Astrocyte (in vitro differentiated cells and primary cell): ENCODE results near the gene AIPL1. TPM values are rescaled to one million over a fixed set of nuclear protein-coding genes. Genes with fewer than 3 reads are reported as not detected.
A peak's percentile ranks its signal among the peaks of the same experiment; 100 is the strongest.

ENCODE experiments used
- DNase-seq: peaks from one replicate; pipeline ENCODE4 v3.0.0-alpha.2; 2010; ENCODE audit warnings: low read depth
- FAIRE-seq: peaks from 2 replicates; lab custom pipeline; 2011; peaks lifted over from hg19 to GRCh38; lab: Jason Lieb, UNC
- H2AFZ ChIP-seq: 2 replicates; pipeline ENCODE4 v1.6.0; 2012; ENCODE audit warnings: low read depth, low read length, inconsistent platforms
- H3K27ac ChIP-seq: 2 replicates; pipeline ENCODE4 v1.5.1; 2011; ENCODE audit warnings: low read depth, low read length, inconsistent platforms
- H3K27me3 ChIP-seq: 2 replicates; pipeline ENCODE4 v1.6.0; 2011; ENCODE audit warnings: low read length, inconsistent platforms; ENCODE audit not compliant: insufficient read depth
- H3K36me3 ChIP-seq: 2 replicates; pipeline ENCODE4 v1.5.1; 2011; ENCODE audit warnings: low read length, inconsistent platforms; ENCODE audit not compliant: insufficient read depth
- H3K4me1 ChIP-seq: 2 replicates; pipeline ENCODE4 v1.5.1; 2011; ENCODE audit warnings: low read length, inconsistent platforms; ENCODE audit not compliant: insufficient read depth
- H3K4me2 ChIP-seq: 2 replicates; pipeline ENCODE4 v1.6.0; 2012; ENCODE audit warnings: low read length, inconsistent platforms
- H3K4me3 ChIP-seq: 2 replicates; pipeline ENCODE4 v1.5.1; 2011; ENCODE audit warnings: low read depth, mild to moderate bottlenecking, low read length, inconsistent platforms; ENCODE audit not compliant: insufficient read depth
- H3K79me2 ChIP-seq: 2 replicates; pipeline ENCODE4 v1.6.0; 2012; ENCODE audit warnings: mild to moderate bottlenecking, low read length, inconsistent platforms; ENCODE audit not compliant: insufficient read depth
- H3K9ac ChIP-seq: 2 replicates; pipeline ENCODE4 v1.6.0; 2012; ENCODE audit warnings: mild to moderate bottlenecking, low read length, inconsistent platforms
- H3K9me3 ChIP-seq: 2 replicates; pipeline ENCODE4 v1.5.1; 2012; ENCODE audit warnings: low read depth, mild to moderate bottlenecking, low read length, inconsistent platforms; ENCODE audit not compliant: insufficient read depth
- H4K20me1 ChIP-seq: 2 replicates; pipeline ENCODE4 v1.6.0; 2012; ENCODE audit warnings: low read length, inconsistent platforms; ENCODE audit not compliant: insufficient read depth
- H3K27ac Mint-ChIP-seq: one replicate; pipeline ENCODE4 v1.8.0; 2021; ENCODE audit warnings: mild to moderate bottlenecking, mixed read lengths; ENCODE audit not compliant: unreplicated experiment
- H3K27me3 Mint-ChIP-seq: one replicate; pipeline ENCODE4 v1.8.0; 2021; ENCODE audit warnings: low read depth, mixed read lengths; ENCODE audit not compliant: unreplicated experiment
- H3K36me3 Mint-ChIP-seq: one replicate; pipeline ENCODE4 v1.8.0; 2021; ENCODE audit warnings: low read depth, mixed read lengths; ENCODE audit not compliant: unreplicated experiment
- H3K4me1 Mint-ChIP-seq: one replicate; pipeline ENCODE4 v1.8.0; 2021; ENCODE audit warnings: low read depth, mixed read lengths; ENCODE audit not compliant: unreplicated experiment
- H3K4me3 Mint-ChIP-seq: one replicate; pipeline ENCODE4 v1.8.0; 2021; ENCODE audit warnings: mild to moderate bottlenecking, moderate library complexity, mixed read lengths; ENCODE audit not compliant: unreplicated experiment
- H3K9me3 Mint-ChIP-seq: one replicate; pipeline ENCODE4 v1.8.0; 2021; ENCODE audit warnings: mild to moderate bottlenecking, mixed read lengths; ENCODE audit not compliant: unreplicated experiment
- CTCF ChIP-seq: IDR thresholded peaks from 2 replicates; pipeline ENCODE4 v1.5.1; 2011; ENCODE audit warnings: low read depth, mild to moderate bottlenecking, inconsistent platforms, low read length, moderate library complexity; ENCODE audit not compliant: insufficient read depth
- EZH2 ChIP-seq: IDR thresholded peaks from 2 replicates; pipeline ENCODE4 v1.6.1; 2012; ENCODE audit warnings: mild to moderate bottlenecking, low read length, inconsistent platforms; ENCODE audit not compliant: insufficient read depth
- total RNA-seq: library from RNA; stranded (reverse); gene quantifications from 2 replicates; pipeline ENCODE4 v1.2.1, GENCODE V29; 2021

The AIPL1 gene
- total RNA-seq, 1 donor from 2014 or later = not detected

DNA sequence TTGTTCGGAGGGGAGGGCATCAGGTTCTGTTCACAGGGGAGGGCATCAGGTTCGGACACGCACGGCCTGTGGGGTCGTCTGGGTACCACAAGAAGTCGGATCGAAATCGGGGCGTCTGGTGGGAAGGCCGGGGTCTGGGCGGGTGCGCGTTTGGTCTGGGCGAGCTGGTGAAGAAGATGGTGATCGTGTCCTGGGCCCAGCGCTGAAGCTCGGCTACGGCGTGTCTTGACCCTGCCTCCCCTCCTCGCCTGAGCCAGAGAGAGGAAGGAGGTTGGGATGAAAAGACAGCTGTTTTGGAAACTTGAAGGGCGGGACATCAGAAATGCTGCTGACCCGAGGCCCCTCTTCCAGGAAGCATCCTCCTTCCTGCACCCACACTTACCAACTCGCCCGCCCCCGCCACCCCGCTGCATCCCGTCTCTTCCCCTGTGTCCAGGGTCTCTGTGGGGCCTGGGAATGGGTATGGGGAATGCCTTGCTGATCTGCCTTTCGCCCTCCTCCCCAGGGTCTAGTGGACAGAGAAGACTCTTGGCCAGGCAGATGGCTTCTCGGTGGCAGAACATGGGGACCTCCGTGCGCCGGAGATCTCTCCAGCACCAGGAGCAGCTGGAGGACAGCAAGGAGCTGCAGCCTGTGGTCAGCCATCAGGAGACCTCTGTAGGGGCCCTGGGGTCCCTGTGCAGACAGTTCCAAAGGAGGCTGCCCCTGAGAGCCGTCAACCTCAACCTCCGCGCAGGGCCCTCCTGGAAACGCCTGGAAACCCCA is 9.8 kb upstream of the AIPL1 start:
- Histone ChIP-seq H3K9ac (peak overlapping the region; percentile 69), H4K20me1 (no peaks in the 10 kb centered on the region), H3K27ac (peak overlapping the region; percentile 5), H3K79me2 (peaks cover 10% of the 10 kb centered on the region), H3K36me3 (peaks cover 5% of the 10 kb centered on the region), H3K27me3 (no peaks in the 10 kb centered on the region), H3K4me1 (peaks cover 14% of the 10 kb centered on the region), H3K9me3 (no peaks in the 10 kb centered on the region), H3K4me3 (peak overlapping the region; percentile 76), H3K4me2 (peak overlapping the region; percentile 100), H2AFZ (peak overlapping the region; percentile 90)
- FAIRE-seq (no peak), DNase-seq (no peak)
- H3K9me3 Mint-ChIP-seq = peaks cover 2% of the 10 kb centered on the region
- H3K36me3 Mint-ChIP-seq = no peaks in the 10 kb centered on the region
- TF ChIP-seq EZH2 (no peak), CTCF (no peak)
- H3K4me3 Mint-ChIP-seq = peak overlapping the region; percentile 93
- peaks cover 31% of the 10 kb centered on the region for H3K27me3 Mint-ChIP-seq
- peak overlapping the region; percentile 66 for H3K27ac Mint-ChIP-seq
- peaks cover 7% of the 10 kb centered on the region for H3K4me1 Mint-ChIP-seq

- no peaks in the 10 kb centered on the region for H4K20me1 ChIP-seq
- peaks cover 14% of the 10 kb centered on the region for H3K4me1 ChIP-seq
- Mint-ChIP-seq H3K27me3 (peaks cover 35% of the 10 kb centered on the region), H3K36me3 (no peaks in the 10 kb centered on the region), H3K27ac (peak within 1 kb of the TSS; percentile 86), H3K4me3 (peak within 1 kb of the TSS; percentile 93), H3K4me1 (peaks cover 7% of the 10 kb centered on the region), H3K9me3 (peaks cover 2% of the 10 kb centered on the region)
- TF ChIP-seq EZH2 (no peak), CTCF (no peak)
- H3K27me3 ChIP-seq = no peaks in the 10 kb centered on the region
- H3K79me2 ChIP-seq = peaks cover 10% of the 10 kb centered on the region
- peak within 1 kb of the TSS; percentile 76 for H3K4me3 ChIP-seq
- H2AFZ ChIP-seq = peak within 1 kb of the TSS; percentile 93
- no peaks in the 10 kb centered on the region for H3K9me3 ChIP-seq
- peak within 1 kb of the TSS; percentile 100 for H3K4me2 ChIP-seq
- no peak for FAIRE-seq
- H3K9ac ChIP-seq = peak within 1 kb of the TSS; percentile 79
- DNase-seq = peak; percentile 77
- peak within 1 kb of the TSS; percentile 81 for H3K27ac ChIP-seq
- H3K36me3 ChIP-seq = peaks cover 5% of the 10 kb centered on the region
Observed at GRCh38 chr17:6443692-6444570, 9.0 kb upstream of the AIPL1 start, which contains the start of gene PIMREG. TSS of gene PIMREG (plus strand) at chr17:6444455. CDS start at chr17:6445111, 656 bp downstream.
